ENCODE results near the gene CRIP1. TPM values are rescaled to one million over a fixed set of nuclear protein-coding genes. Genes with fewer than 3 reads are reported as not detected.
A peak's percentile ranks its signal among the peaks of the same experiment; 100 is the strongest.

CRIP1 gene
- total and polyA plus RNA-seq, 12 donors, result 34.0 to 170 (median 56.0) TPM

GRCh38 chr14:105476097-105476830, 10.4 kb upstream of the CRIP1 start:
- DNase-seq (peak; percentile 70 to 84), ATAC-seq (peak in 7 of 8 donors; percentile 3 to 20 (median 8))
- no peak for TF ChIP-seq CTCF (IDR thresholded peaks at IDR 0.05)
- WGBS, 2 donors, result 5 to 7% methylated on average over 20 to 21 of the region's 21 CpGs
- peaks cover 0 to 29% (median 5%) of the 10 kb centered on the region in 9 donors for H3K36me3 ChIP-seq
- H3K9me3 ChIP-seq, result no peaks in the 10 kb centered on the region
- H3K27me3 ChIP-seq, result peaks cover 0 to 62% (median 0%) of the 10 kb centered on the region in 7 donors
- peak overlapping the region; percentile 92 to 100 (median 100) for H3K27ac ChIP-seq
- intact Hi-C loops (cut with DNase I), result no loop called here
- H3K4me1 ChIP-seq, result peaks cover 39 to 78% (median 72%) of the 10 kb centered on the region in 9 donors
- peak overlapping the region; percentile 67 to 100 (median 98) for H3K4me3 ChIP-seq

GRCh38 chr14:105476831-105477659, 9.6 kb upstream of the CRIP1 start:
- H3K27ac ChIP-seq, result peak overlapping the region; percentile 92 to 100 (median 100)
- DNase-seq (peak; percentile 67 to 83), ATAC-seq (peak in 2 of 8 donors; percentile 1 to 14)
- H3K9me3 ChIP-seq, result no peaks in the 10 kb centered on the region
- H3K4me1 ChIP-seq, result peaks cover 40 to 78% (median 75%) of the 10 kb centered on the region in 9 donors
- H3K27me3 ChIP-seq, result peaks cover 0 to 62% (median 0%) of the 10 kb centered on the region in 7 donors
- TF ChIP-seq CTCF (IDR thresholded peaks at IDR 0.05), result no peak
- peak overlapping the region; percentile 67 to 100 (median 98) for H3K4me3 ChIP-seq
- WGBS, 2 donors, result 14 to 16% methylated on average over 16 of the region's 16 CpGs
- intact Hi-C loops (cut with DNase I), result no loop called here
- peaks cover 0 to 29% (median 5%) of the 10 kb centered on the region in 9 donors for H3K36me3 ChIP-seq

- peak in 1 of 2 donors; percentile 57 for DNase-seq
Measured at GRCh38 chr14:105477660-105478397, 8.9 kb upstream of the CRIP1 start.

More at GRCh38 chr14:105477660-105478397, 8.9 kb upstream of the CRIP1 start:
- Histone ChIP-seq H3K27ac (peak overlapping the region; percentile 25 to 100 (median 100)), H3K4me1 (peaks cover 40 to 78% (median 75%) of the 10 kb centered on the region in 9 donors), H3K9me3 (no peaks in the 10 kb centered on the region), H3K36me3 (peaks cover 0 to 29% (median 5%) of the 10 kb centered on the region in 9 donors), H3K4me3 (peak overlapping the region in 9 of 10 donors; percentile 67 to 100 (median 97)), H3K27me3 (peaks cover 0 to 62% (median 0%) of the 10 kb centered on the region in 7 donors)
- TF ChIP-seq CTCF (IDR thresholded peaks at IDR 0.05), result no peak
- intact Hi-C loops (cut with DNase I), result no loop called here
- ATAC-seq, result no peak
- WGBS, 2 donors, result 46 to 59% methylated on average over 41 to 47 of the region's 56 CpGs
